ENCODE results near the gene TK1.

TK1 gene

DNA sequence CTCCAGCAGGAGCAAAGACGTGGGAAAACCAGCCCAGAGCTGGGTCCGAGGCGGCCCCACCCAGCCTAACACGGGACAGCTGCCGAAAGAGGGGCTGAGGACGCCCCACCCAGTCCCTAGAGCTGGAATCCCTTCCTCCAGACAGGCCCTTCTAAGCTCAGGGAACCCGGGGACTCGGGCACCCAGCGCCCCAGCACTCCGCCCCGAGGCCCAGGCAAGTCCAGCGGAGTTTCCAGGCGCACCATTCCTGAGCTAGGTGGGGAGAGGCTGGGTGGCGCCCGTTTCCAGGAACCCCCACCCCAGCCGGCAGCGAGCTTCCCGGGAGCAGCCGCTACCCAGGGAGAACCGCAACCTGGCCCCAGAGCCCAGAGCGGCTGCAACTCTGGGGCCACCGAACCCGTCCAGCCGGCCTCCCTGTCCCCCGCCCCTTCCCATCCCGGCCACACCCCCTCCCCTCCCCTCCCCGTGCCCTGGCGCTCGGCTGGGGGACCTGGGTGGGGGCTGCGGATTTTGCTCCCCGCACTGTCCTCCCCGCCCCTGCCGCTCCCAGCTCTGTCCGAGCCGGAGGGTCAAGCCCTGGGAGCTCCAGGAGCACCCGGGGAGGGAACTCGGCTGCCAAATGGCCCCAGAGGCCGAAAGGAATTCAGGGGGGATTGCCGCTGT is 58.8 kb downstream of the TK1 start:
- no peak overlapping the region for H3K9ac ChIP-seq (ENCODE audit: low read length)
- H3K27ac ChIP-seq (ENCODE audit: low read depth, low read length): peak overlapping the region; percentile 63
- H3K4me3 ChIP-seq (ENCODE audit: low read depth in 1 of 2, low read length in 2 of 2): peak overlapping the region; percentile 29 to 45
- no peaks in the 10 kb centered on the region for H3K36me3 ChIP-seq (ENCODE audit: insufficient read depth, low read length)
- H3K4me1 ChIP-seq (ENCODE audit: insufficient read depth, low read length): peaks cover 8% of the 10 kb centered on the region
- H3K9me3 ChIP-seq (ENCODE audit: low read length): no peaks in the 10 kb centered on the region
- H3K27me3 ChIP-seq (ENCODE audit: control insufficient read depth in 1 of 2, insufficient read depth in 2 of 2, low read length in 2 of 2): peaks cover 0 to 54% of the 10 kb centered on the region in 2 donors

DNA sequence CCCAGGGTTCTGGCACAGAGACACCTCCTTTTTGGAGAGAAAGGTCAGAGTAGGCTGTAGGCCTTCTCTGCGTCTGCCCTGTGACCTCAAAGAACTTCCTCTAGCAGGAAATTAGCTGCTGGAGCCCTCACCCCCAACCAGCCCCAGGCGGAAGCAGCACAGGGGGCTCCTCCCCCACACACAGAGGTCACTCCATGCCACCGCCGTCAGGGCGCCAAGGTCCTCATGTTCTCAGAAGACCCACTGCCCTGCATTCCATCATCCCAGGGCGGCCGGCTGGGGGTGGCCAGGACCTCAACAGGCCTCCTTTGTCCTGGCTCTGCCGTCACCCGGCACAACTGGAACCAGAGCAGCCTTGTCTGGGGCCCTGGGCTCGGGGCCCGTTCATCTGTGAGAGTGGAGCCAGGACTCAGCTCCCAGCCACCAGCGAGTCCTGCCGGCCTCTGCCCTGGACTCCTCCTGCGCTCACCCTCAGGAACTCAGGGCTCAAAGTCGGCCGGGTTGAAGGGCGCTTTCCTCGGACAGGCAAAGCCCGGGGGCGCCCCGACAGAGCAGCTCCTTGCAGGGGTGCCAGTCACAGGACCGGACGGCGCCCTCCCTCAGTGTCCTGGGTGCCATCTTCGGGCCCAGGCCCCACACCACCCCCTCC is 59.5 kb downstream of the TK1 start:
- Histone ChIP-seq H3K4me1 (ENCODE audit: insufficient read depth, low read length) (peaks cover 8% of the 10 kb centered on the region), H3K27ac (ENCODE audit: low read depth, low read length) (peak overlapping the region; percentile 63), H3K9ac (ENCODE audit: low read length) (no peak overlapping the region), H3K9me3 (ENCODE audit: low read length) (no peaks in the 10 kb centered on the region), H3K4me3 (ENCODE audit: low read depth in 1 of 2, low read length in 2 of 2) (peak overlapping the region; percentile 19 to 29), H3K36me3 (ENCODE audit: insufficient read depth, low read length) (no peaks in the 10 kb centered on the region), H3K27me3 (ENCODE audit: control insufficient read depth in 1 of 2, insufficient read depth in 2 of 2, low read length in 2 of 2) (peaks cover 0 to 50% of the 10 kb centered on the region in 2 donors)

DNA sequence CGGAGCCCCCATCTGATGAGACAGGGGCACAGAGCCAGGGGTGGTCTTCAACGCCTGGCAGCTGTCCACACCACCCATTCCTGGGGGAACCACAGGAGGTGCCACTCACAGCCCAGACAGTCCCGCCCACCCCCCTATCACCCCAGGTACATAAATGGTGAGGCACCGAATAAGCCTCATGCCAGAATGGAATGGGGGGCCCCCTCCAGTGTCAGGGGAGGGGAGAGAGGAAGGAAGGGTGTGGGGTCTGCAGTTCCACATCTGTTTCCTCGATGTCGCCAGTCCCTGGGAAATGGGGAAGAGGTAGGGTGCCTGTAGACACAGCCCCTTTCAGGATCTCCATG is 60.0 kb downstream of the TK1 start:
- Histone ChIP-seq H3K27me3 (ENCODE audit: control insufficient read depth in 1 of 2, insufficient read depth in 2 of 2, low read length in 2 of 2) (peaks cover 0 to 45% of the 10 kb centered on the region in 2 donors), H3K36me3 (ENCODE audit: insufficient read depth, low read length) (no peaks in the 10 kb centered on the region), H3K4me3 (ENCODE audit: low read depth in 1 of 2, low read length in 2 of 2) (peak overlapping the region in 1 of 2 donors; percentile 19), H3K9ac (ENCODE audit: low read length) (no peak overlapping the region), H3K9me3 (ENCODE audit: low read length) (no peaks in the 10 kb centered on the region), H3K27ac (ENCODE audit: low read depth, low read length) (no peak overlapping the region), H3K4me1 (ENCODE audit: insufficient read depth, low read length) (peaks cover 8% of the 10 kb centered on the region)

GRCh38 chr17:78125976-78126894 is 60.6 kb downstream of the TK1 start:
- no peak overlapping the region for H3K9ac ChIP-seq (ENCODE audit: low read length)
- no peaks in the 10 kb centered on the region for H3K36me3 ChIP-seq (ENCODE audit: insufficient read depth, low read length)
- no peaks in the 10 kb centered on the region for H3K9me3 ChIP-seq (ENCODE audit: low read length)
- peaks cover 8% of the 10 kb centered on the region for H3K4me1 ChIP-seq (ENCODE audit: insufficient read depth, low read length)
- no peak overlapping the region for H3K4me3 ChIP-seq (ENCODE audit: low read depth in 1 of 2, low read length in 2 of 2)
- H3K27ac ChIP-seq (ENCODE audit: low read depth, low read length): no peak overlapping the region
- peaks cover 0 to 39% of the 10 kb centered on the region in 2 donors for H3K27me3 ChIP-seq (ENCODE audit: control insufficient read depth in 1 of 2, insufficient read depth in 2 of 2, low read length in 2 of 2)

- Histone ChIP-seq H3K4me3 (ENCODE audit: low read depth in 1 of 2, low read length in 2 of 2) (no peak overlapping the region), H3K9ac (ENCODE audit: low read length) (no peak overlapping the region), H3K27me3 (ENCODE audit: control insufficient read depth in 1 of 2, insufficient read depth in 2 of 2, low read length in 2 of 2) (peaks cover 0 to 30% of the 10 kb centered on the region in 2 donors), H3K9me3 (ENCODE audit: low read length) (no peaks in the 10 kb centered on the region), H3K36me3 (ENCODE audit: insufficient read depth, low read length) (no peaks in the 10 kb centered on the region), H3K27ac (ENCODE audit: low read depth, low read length) (no peak overlapping the region), H3K4me1 (ENCODE audit: insufficient read depth, low read length) (peaks cover 7% of the 10 kb centered on the region)
Observed at GRCh38 chr17:78125138-78125913, 61.5 kb downstream of the TK1 start.

DNA sequence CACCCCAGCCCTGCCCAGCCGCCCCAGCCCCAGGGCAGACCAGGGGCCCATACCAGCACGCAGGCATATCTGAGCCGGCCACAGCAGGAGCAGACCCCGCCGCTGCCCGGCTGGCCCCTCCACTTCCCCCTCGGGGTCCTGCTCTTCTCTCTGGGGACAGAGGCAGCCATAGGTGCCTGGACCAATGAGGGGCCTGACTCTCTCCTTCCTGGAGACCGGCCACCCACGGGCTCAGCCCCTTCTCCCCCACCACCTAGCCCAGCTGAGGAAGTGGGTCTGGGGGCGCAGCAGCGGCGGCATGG is 62.1 kb downstream of the TK1 start:
- Histone ChIP-seq H3K27me3 (ENCODE audit: control insufficient read depth in 1 of 2, insufficient read depth in 2 of 2, low read length in 2 of 2) (peaks cover 0 to 25% of the 10 kb centered on the region in 2 donors), H3K4me1 (ENCODE audit: insufficient read depth, low read length) (peaks cover 4% of the 10 kb centered on the region), H3K27ac (ENCODE audit: low read depth, low read length) (no peak overlapping the region), H3K4me3 (ENCODE audit: low read depth in 1 of 2, low read length in 2 of 2) (no peak overlapping the region), H3K36me3 (ENCODE audit: insufficient read depth, low read length) (no peaks in the 10 kb centered on the region), H3K9me3 (ENCODE audit: low read length) (no peaks in the 10 kb centered on the region), H3K9ac (ENCODE audit: low read length) (no peak overlapping the region)
